HepG2 (cell line): Measurements from ENCODE around the gene NCOA7. TPM values are rescaled to one million over a fixed set of nuclear protein-coding genes. Genes with fewer than 3 reads are reported as not detected.

Source experiments
- ATAC-seq: fragments of 200-7000 bp; cut with Tn5 transposase; 3 replicates; pipeline ENCODE4 v1.9.1; 2020; ENCODE audit warnings: mild to moderate bottlenecking, moderate library complexity
- BruUV-seq: library from RNA; stranded (reverse); fragments of 400-500 nt; replicated peaks from 2 replicates; lab custom pipeline; 2021; lab: Mats Ljungman, UMichigan
- CTCF ChIA-PET: fragments of 300-600 bp; formaldehyde crosslinking; extraction: SDS; loops from one replicate; lab custom pipeline; 2021; ENCODE audit warnings: low total read pairs, inconsistent platforms, low intra/inter-chr PET ratio; lab: Yijun Ruan, JAX
- POLR2A ChIA-PET: fragments of 350-600 bp; sonication (Branson Sonifier 250); formaldehyde crosslinking; loops from one replicate; lab custom pipeline; 2020; ENCODE audit warnings: antibody characterized with exemption, inconsistent platforms; lab: Yijun Ruan, JAX
- DNase-seq: peaks from one replicate; pipeline ENCODE4 v3.0.0-alpha.2; 2015; ENCODE audit warnings: low spot score
- FAIRE-seq: peaks from 3 replicates; lab custom pipeline; 2011; peaks lifted over from hg19 to GRCh38; lab: Jason Lieb, UNC
- H2AFZ ChIP-seq: one replicate; pipeline ENCODE4 v1.6.1; 2011; ENCODE audit warnings: low read length, inconsistent platforms
- H3K27ac ChIP-seq: fragments of 300-600 bp; 3 replicates; pipeline ENCODE4 v1.8.0; 2011; ENCODE audit warnings: mixed run types, mild to moderate bottlenecking, mixed read lengths, low read length, inconsistent platforms; ENCODE audit not compliant: insufficient read depth; ENCODE audit errors: extremely low read length
- H3K27me3 ChIP-seq, 2 experiments: fragments of 200-600 bp in 1 of 2; 2 replicates in 1 of 2; 3 replicates in 1 of 2; pipeline versions ENCODE4 v1.6.0 to v1.8.0; 2011; ENCODE audit warnings: low read length in 2 of 2, mild to moderate bottlenecking in 2 of 2, moderate library complexity in 2 of 2, inconsistent platforms in 1 of 2; ENCODE audit not compliant: insufficient read depth in 2 of 2, control insufficient read depth in 1 of 2
- H3K36me3 ChIP-seq, 2 experiments: fragments of 200-600 bp in 1 of 2; replicated peaks in 1 of 2; 2 replicates in 1 of 2; 3 replicates in 1 of 2; pipeline versions ENCODE4 v1.5.1 to v1.8.0; 2011; ENCODE audit warnings: low read length in 2 of 2, inconsistent platforms in 1 of 2; ENCODE audit not compliant: insufficient read depth in 2 of 2, control insufficient read depth in 1 of 2
- H3K4me1 ChIP-seq: 2 replicates; pipeline ENCODE4 v1.5.1; 2012; ENCODE audit warnings: low read length, inconsistent platforms; ENCODE audit not compliant: insufficient read depth
- H3K4me2 ChIP-seq: 2 replicates; pipeline ENCODE4 v1.6.0; 2011; ENCODE audit warnings: low read depth, low read length, inconsistent platforms
- H3K4me3 ChIP-seq, 3 experiments: fragments of 200-600 bp in 1 of 3; sonication (generic), shearing (Covaris generic) in 1 of 3; replicated peaks in 1 of 3; 2 replicates each; pipeline ENCODE4 v1.5.1; 2011 to 2016; ENCODE audit warnings: low read length in 3 of 3, inconsistent platforms in 2 of 3, low read depth in 2 of 3, mild to moderate bottlenecking in 2 of 3, control low read depth in 1 of 3, mixed read lengths in 1 of 3; ENCODE audit not compliant: insufficient read depth in 1 of 3
- H3K79me2 ChIP-seq: one replicate; pipeline ENCODE4 v1.6.1; 2011; ENCODE audit warnings: low read length, inconsistent platforms; ENCODE audit not compliant: insufficient read depth
- H3K9ac ChIP-seq: 2 replicates; pipeline ENCODE4 v1.6.0; 2011; ENCODE audit warnings: mild to moderate bottlenecking, low read depth, low read length, inconsistent platforms; ENCODE audit not compliant: insufficient read depth
- H3K9me3 ChIP-seq: 2 replicates; pipeline ENCODE4 v1.5.1; 2012; ENCODE audit warnings: mild to moderate bottlenecking, low read length
- H4K20me1 ChIP-seq: 2 replicates; pipeline ENCODE4 v1.6.0; 2011; ENCODE audit warnings: inconsistent platforms, mild to moderate bottlenecking, low read length, moderate library complexity; ENCODE audit not compliant: insufficient read depth
- GPN1 ChIP-seq: sonication (generic); formaldehyde crosslinking; IDR thresholded peaks from 2 replicates; pipeline ENCODE4 v1.5.1; 2020; ENCODE audit warnings: missing genetic modification reagents, borderline replicate concordance
- RXRA ChIP-seq: sonication (generic); formaldehyde crosslinking; IDR thresholded peaks from 2 replicates; pipeline ENCODE4 v1.5.1; 2020; ENCODE audit warnings: missing genetic modification reagents
- SOX6 ChIP-seq, 2 experiments: fragments of 450-650 bp in 1 of 2; sonication (generic) in 1 of 2; formaldehyde crosslinking in 1 of 2; IDR thresholded peaks; 2 replicates each; pipeline versions ENCODE4 v1.4.0 to v1.6.1; 2017 to 2020; ENCODE audit warnings: antibody characterized with exemption in 1 of 2, mild to moderate bottlenecking in 1 of 2, missing genetic modification reagents in 1 of 2
- ZNF766 ChIP-seq: sonication (generic); formaldehyde crosslinking; IDR thresholded peaks from 2 replicates; pipeline ENCODE4 v1.5.0; 2020; ENCODE audit warnings: missing genetic modification reagents, borderline replicate concordance
- ZNF782 ChIP-seq: sonication (generic); formaldehyde crosslinking; IDR thresholded peaks from 2 replicates; pipeline ENCODE4 v1.4.0; 2020; ENCODE audit warnings: missing genetic modification reagents, mild to moderate bottlenecking, borderline replicate concordance
- WGBS: methylation state at CpG from one replicate; pipeline ENCODE4 v1.1.6; 2017; ENCODE audit warnings: low lambda C conversion rate; 5-methylcytosine and 5-hydroxymethylcytosine counted together
- in situ Hi-C: cut with HindIII; loops from 2 replicates; pipeline ENCODE4 v1.10.0; 2017; ENCODE audit warnings: low pct_unique_long_range_greater_than_20kb; ENCODE audit not compliant: extremely low pct_ligation_motif_present
- intact Hi-C: fragments of 100-400 bp; cut with micrococcal nuclease; formaldehyde crosslinking; loops from one replicate; pipeline ENCODE4 v1.10.0; 2022; ENCODE audit not compliant: unreplicated experiment
- polyA plus RNA-seq, 8 experiments: library from polyadenylated mRNA; depleted of rRNA in 3 of 8; stranded (reverse) in 7 of 8; unstranded in 1 of 8; fragments of >200 nt; fragmentation: Illumina TruSeq in 4 of 8; extraction: Trizol in 4 of 8; gene quantifications; 2 replicates each; pipeline versions ENCODE4 v1.2.1 to v1.2.3, GENCODE V29; 2011 to 2016; ENCODE audit warnings: low read depth in 4 of 8, missing spikeins in 1 of 8, mixed read lengths in 1 of 8; ENCODE audit not compliant: insufficient read depth in 1 of 8
- total RNA-seq, 5 experiments: library from RNA; depleted of rRNA; stranded (reverse); fragments of >200 nt; fragmentation: Illumina TruSeq; extraction: Trizol; gene quantifications; 2 replicates each; pipeline ENCODE4 v1.2.3, GENCODE V29; 2016; ENCODE audit warnings: low read depth in 1 of 5
- TF ChIP-seq, protein P1 (sequence below): sonication (generic); formaldehyde crosslinking; IDR thresholded peaks from 2 replicates; pipeline ENCODE4 v1.8.0; 2022; ENCODE audit warnings: missing genetic modification reagents, mild to moderate bottlenecking, moderate library complexity, borderline replicate concordance
- TF ChIP-seq, protein P2 (sequence below): sonication (generic); formaldehyde crosslinking; IDR thresholded peaks from 2 replicates; pipeline ENCODE4 v1.8.1; 2022; ENCODE audit warnings: low read depth, mild to moderate bottlenecking, missing genetic modification reagents
- TF ChIP-seq, protein P3 (sequence below): sonication (generic); formaldehyde crosslinking; IDR thresholded peaks from 2 replicates; pipeline ENCODE4 v1.8.1; 2023; ENCODE audit warnings: mild to moderate bottlenecking, inconsistent platforms, moderate library complexity, missing genetic modification reagents, borderline replicate concordance
- TF ChIP-seq, protein P4 (sequence below): IDR thresholded peaks from 2 replicates; pipeline ENCODE4 v1.6.1; 2012; ENCODE audit warnings: low read depth, low read length, improper control_type of control experiment

NCOA7 gene
- total and polyA plus RNA-seq, 2 of the 13 experiments (the other 11 are each of a cell fraction or from before 2014, with no cell fraction given) = 13.6 to 20.8 TPM

DNA sequence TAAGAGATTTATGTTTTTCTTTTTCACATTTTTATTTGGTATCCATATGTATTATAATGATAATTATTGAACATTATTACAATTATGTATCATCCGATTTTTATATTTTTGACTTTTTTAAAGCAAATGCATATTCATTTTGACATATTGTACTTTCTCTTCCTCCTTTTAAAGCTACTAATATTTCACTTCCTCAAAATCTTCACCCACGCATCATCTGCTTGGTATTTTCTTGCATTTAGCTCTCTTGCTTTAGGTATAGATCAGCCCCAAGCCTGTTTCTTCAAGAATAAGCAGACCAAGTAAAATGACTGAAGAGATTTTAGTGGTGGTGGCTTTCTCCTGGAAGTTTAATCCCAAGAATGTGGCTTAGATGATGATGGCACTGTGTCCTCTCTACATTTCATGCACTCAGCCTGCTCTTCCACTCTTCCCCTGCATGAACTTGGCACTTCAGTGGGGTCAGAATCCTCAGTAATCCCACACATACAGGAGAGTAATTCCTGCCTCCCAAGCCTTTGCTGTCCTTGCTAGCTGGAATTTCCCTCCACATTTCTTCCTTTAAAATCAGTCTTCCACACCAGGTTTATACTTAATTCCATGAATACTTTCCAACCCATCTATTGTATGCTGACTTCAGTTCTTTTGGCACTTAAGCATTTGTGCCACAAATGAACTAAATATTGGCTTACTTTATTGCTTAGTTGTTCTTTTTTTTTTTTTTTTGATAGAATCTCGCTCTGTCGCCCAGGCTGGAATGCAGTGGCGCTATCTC, 8.2 kb downstream of the NCOA7 start:
- DNase-seq (no peak), ATAC-seq (no peak), FAIRE-seq (no peak)
- intact Hi-C loops = no loop called here
- Histone ChIP-seq H3K79me2 (peaks cover 9% of the 10 kb centered on the region), H3K9me3 (no peaks in the 10 kb centered on the region), H3K4me3 (no peak overlapping the region), H3K4me2 (no peak overlapping the region), H2AFZ (no peak overlapping the region), H3K4me1 (peaks cover 12% of the 10 kb centered on the region), H4K20me1 (no peaks in the 10 kb centered on the region), H3K36me3 (peaks cover 2 to 4% of the 10 kb centered on the region in 2 experiments; a peak in 3 of 5 replicates), H3K27ac (no peak overlapping the region), H3K27me3 (no peaks in the 10 kb centered on the region), H3K9ac (no peak overlapping the region)
- TF ChIP-seq, protein P1, sequence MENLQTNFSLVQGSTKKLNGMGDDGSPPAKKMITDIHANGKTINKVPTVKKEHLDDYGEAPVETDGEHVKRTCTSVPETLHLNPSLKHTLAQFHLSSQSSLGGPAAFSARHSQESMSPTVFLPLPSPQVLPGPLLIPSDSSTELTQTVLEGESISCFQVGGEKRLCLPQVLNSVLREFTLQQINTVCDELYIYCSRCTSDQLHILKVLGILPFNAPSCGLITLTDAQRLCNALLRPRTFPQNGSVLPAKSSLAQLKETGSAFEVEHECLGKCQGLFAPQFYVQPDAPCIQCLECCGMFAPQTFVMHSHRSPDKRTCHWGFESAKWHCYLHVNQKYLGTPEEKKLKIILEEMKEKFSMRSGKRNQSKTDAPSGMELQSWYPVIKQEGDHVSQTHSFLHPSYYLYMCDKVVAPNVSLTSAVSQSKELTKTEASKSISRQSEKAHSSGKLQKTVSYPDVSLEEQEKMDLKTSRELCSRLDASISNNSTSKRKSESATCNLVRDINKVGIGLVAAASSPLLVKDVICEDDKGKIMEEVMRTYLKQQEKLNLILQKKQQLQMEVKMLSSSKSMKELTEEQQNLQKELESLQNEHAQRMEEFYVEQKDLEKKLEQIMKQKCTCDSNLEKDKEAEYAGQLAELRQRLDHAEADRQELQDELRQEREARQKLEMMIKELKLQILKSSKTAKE = no peak
- TF ChIP-seq ZNF782 (CRISPR knock-in tag) (no peak), RXRA (no peak), GPN1 (CRISPR knock-in tag) (no peak), ZNF766 (CRISPR knock-in tag) (no peak), SOX6 (IDR thresholded peaks at IDR 0.05) (no peak), SOX6 (CRISPR knock-in tag; IDR thresholded peaks at IDR 0.05) (no peak)
- TF ChIP-seq, protein P2, sequence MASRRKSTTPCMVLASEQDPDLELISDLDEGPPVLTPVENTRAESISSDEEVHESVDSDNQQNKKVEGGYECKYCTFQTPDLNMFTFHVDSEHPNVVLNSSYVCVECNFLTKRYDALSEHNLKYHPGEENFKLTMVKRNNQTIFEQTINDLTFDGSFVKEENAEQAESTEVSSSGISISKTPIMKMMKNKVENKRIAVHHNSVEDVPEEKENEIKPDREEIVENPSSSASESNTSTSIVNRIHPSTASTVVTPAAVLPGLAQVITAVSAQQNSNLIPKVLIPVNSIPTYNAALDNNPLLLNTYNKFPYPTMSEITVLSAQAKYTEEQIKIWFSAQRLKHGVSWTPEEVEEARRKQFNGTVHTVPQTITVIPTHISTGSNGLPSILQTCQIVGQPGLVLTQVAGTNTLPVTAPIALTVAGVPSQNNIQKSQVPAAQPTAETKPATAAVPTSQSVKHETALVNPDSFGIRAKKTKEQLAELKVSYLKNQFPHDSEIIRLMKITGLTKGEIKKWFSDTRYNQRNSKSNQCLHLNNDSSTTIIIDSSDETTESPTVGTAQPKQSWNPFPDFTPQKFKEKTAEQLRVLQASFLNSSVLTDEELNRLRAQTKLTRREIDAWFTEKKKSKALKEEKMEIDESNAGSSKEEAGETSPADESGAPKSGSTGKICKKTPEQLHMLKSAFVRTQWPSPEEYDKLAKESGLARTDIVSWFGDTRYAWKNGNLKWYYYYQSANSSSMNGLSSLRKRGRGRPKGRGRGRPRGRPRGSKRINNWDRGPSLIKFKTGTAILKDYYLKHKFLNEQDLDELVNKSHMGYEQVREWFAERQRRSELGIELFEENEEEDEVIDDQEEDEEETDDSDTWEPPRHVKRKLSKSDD (CRISPR knock-in tag) = no peak
- TF ChIP-seq, protein P3, sequence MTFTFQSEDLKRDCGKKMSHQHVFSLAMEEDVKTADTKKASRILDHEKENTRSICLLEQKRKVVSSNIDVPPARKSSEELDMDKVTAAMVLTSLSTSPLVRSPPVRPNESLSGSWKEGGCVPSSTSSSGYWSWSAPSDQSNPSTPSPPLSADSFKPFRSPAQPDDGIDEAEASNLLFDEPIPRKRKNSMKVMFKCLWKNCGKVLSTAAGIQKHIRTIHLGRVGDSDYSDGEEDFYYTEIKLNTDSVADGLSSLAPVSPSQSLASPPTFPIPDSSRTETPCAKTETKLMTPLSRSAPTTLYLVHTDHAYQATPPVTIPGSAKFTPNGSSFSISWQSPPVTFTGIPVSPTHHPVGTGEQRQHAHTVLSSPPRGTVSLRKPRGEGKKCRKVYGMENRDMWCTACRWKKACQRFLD (CRISPR knock-in tag) = no peak
- TF ChIP-seq, protein P4, sequence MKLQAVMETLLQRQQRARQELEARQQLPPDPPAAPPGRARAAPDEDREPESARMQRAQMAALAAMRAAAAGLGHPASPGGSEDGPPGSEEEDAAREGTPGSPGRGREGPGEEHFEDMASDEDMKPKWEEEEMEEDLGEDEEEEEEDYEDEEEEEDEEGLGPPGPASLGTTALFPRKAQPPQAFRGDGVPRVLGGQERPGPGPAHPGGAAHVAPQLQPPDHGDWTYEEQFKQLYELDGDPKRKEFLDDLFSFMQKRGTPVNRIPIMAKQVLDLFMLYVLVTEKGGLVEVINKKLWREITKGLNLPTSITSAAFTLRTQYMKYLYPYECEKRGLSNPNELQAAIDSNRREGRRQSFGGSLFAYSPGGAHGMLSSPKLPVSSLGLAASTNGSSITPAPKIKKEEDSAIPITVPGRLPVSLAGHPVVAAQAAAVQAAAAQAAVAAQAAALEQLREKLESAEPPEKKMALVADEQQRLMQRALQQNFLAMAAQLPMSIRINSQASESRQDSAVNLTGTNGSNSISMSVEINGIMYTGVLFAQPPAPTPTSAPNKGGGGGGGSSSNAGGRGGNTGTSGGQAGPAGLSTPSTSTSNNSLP = no peak
- no TSS peak for BruUV-seq
- 97% methylated on average over 5 of the region's 5 CpGs for WGBS
- in situ Hi-C loops = no loop called here
- CTCF ChIA-PET = no interaction called here
- POLR2A ChIA-PET = no interaction called here
